ENCODE measurements around the gene GPR176.

- TF ChIP-seq CTCF (IDR thresholded peaks at IDR 0.05) = no peak
- TF ChIP-seq EP300 (IDR thresholded peaks at IDR 0.05) = no peak
Observed at GRCh38 chr15:39942753-39943150, 22.7 kb upstream of the GPR176 start.

Data from ovary (tissue), 3 donors.